ENCODE measurements around the gene CSTPP1. TPM values are rescaled to one million over a fixed set of nuclear protein-coding genes. Genes with fewer than 3 reads are reported as not detected.

CSTPP1 gene
- total RNA-seq, 4 donors from 2014 or later = 4.9 to 33.8 (median 19.5) TPM

DNA sequence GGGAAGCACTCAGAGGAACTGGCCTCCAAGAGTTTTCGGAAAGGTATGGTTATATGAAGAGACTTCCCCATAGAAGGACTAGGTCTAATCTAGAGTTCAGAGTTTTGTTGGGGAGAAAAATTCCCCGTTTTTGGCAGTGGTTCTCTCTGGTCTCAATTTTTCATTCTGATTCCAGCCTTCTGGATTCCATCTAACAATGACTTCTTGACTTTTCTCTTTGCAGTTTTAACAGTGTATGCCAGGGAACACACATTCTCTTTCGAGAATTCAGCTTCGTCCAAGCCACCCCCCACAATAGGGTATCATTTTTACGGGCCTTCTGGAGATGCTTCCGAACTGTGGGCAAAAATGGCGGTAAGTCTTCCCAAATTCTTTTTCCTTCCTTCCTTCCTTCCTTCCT lies 115.6 kb downstream of the CSTPP1 start:
- no peak overlapping the region for H3K4me3 ChIP-seq
- no peak for DNase-seq
- H3K36me3 ChIP-seq = no peaks in the 10 kb centered on the region
- H3K4me1 ChIP-seq = no peaks in the 10 kb centered on the region
- intact Hi-C loops (cut with DNase I; ENCODE audit: low total_unique reads) = no loop called here
- no peaks in the 10 kb centered on the region for H3K9me3 ChIP-seq
- no peaks in the 10 kb centered on the region for H3K27me3 ChIP-seq
- peak overlapping the region; percentile 15 to 19 for H3K27ac ChIP-seq
- TF ChIP-seq CTCF (IDR thresholded peaks at IDR 0.05) = no peak
- TF ChIP-seq POLR2A (IDR thresholded peaks at IDR 0.05) = no peak

DNA sequence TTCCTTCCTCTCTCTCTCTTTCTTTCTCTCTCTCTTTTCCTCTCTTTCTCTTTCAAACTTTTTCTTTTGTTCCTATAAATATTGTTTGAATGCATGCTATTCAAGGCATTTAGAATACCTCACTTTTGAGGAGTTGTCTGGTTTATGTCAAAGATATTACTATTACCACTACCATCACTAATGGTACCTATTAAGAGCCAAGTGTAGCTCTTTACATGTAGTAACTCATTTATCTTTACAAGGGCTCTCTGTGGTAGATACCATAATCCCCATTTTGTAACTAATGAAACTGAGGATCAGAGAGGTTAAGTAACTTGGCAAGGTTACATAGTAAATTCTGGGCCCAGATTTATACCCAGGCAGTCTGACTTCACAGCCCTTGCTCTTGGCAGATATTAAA lies 116.0 kb downstream of the CSTPP1 start:
- H3K9me3 ChIP-seq = no peaks in the 10 kb centered on the region
- no peaks in the 10 kb centered on the region for H3K27me3 ChIP-seq
- H3K4me1 ChIP-seq = no peaks in the 10 kb centered on the region
- H3K4me3 ChIP-seq = no peak overlapping the region
- TF ChIP-seq POLR2A (IDR thresholded peaks at IDR 0.05) = no peak
- no peak for TF ChIP-seq CTCF (IDR thresholded peaks at IDR 0.05)
- DNase-seq = no peak
- H3K27ac ChIP-seq = peak overlapping the region; percentile 5 to 15
- no peaks in the 10 kb centered on the region for H3K36me3 ChIP-seq
- intact Hi-C loops (cut with DNase I; ENCODE audit: low total_unique reads) = no loop called here

DNA sequence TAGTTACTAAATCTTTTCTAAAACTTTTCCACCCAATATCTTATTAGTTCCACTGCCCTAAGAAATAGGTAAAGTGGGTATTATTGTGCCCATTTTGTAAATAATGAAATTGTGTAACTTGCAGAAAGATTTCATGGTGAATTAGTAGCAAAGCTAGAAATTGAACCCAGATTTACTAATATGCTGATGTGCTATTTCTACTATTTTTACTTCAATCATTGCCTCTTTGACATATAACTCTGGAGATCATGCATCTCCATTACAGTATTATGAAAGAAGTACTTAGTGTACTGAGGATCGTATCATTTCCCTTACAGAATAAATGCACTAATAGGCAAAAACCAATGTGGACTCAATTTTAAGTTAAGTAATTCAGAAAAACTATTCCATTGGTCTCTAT lies 119.0 kb downstream of the CSTPP1 start:
- intact Hi-C loops (cut with DNase I; ENCODE audit: low total_unique reads) = no loop called here
- TF ChIP-seq POLR2A (IDR thresholded peaks at IDR 0.05) = no peak
- TF ChIP-seq CTCF (IDR thresholded peaks at IDR 0.05) = no peak
- no peak overlapping the region for H3K4me3 ChIP-seq

GRCh38 chr11:47056261-47056915 lies 119.8 kb downstream of the CSTPP1 start:
- TF ChIP-seq POLR2A (IDR thresholded peaks at IDR 0.05) = no peak
- no peak for DNase-seq
- Histone ChIP-seq H3K27ac (peak overlapping the region in 1 of 2 donors; percentile 79), H3K9me3 (no peaks in the 10 kb centered on the region), H3K4me3 (no peak overlapping the region), H3K27me3 (no peaks in the 10 kb centered on the region), H3K36me3 (no peaks in the 10 kb centered on the region), H3K4me1 (no peaks in the 10 kb centered on the region)
- intact Hi-C loops (cut with DNase I; ENCODE audit: low total_unique reads) = no loop called here

More for the DNA sequence above, 119.0 kb downstream of the CSTPP1 start:
- no peak for DNase-seq
- Histone ChIP-seq H3K4me1 (no peaks in the 10 kb centered on the region), H3K27ac (peak overlapping the region in 1 of 2 donors; percentile 79), H3K36me3 (no peaks in the 10 kb centered on the region), H3K9me3 (no peaks in the 10 kb centered on the region), H3K27me3 (no peaks in the 10 kb centered on the region)

- no peak overlapping the region for H3K4me3 ChIP-seq
- intact Hi-C loops (cut with DNase I; ENCODE audit: low total_unique reads) = no loop called here
- H3K36me3 ChIP-seq = no peaks in the 10 kb centered on the region
- no peak overlapping the region for H3K27ac ChIP-seq
- H3K9me3 ChIP-seq = no peaks in the 10 kb centered on the region
- no peak for TF ChIP-seq CTCF (IDR thresholded peaks at IDR 0.05)
- no peak for TF ChIP-seq POLR2A (IDR thresholded peaks at IDR 0.05)
- no peak for DNase-seq
- no peaks in the 10 kb centered on the region for H3K27me3 ChIP-seq
- no peaks in the 10 kb centered on the region for H3K4me1 ChIP-seq
Measured at GRCh38 chr11:47057365-47057764, 120.8 kb downstream of the CSTPP1 start.
